Ascending aorta (tissue), 2 donors: ENCODE measurements around the gene LAG3. TPM values are rescaled to one million over a fixed set of nuclear protein-coding genes. Genes with fewer than 3 reads are reported as not detected.

Source experiments
- DNase-seq, 2 donors: peaks; one replicate each; pipeline ENCODE4 v3.0.0-alpha.2; 2019; ENCODE audit warnings: low spot score in 2 of 2
- H3K27ac ChIP-seq, 2 donors: fragments of 200-600 bp; sonication (generic); one replicate each; pipeline ENCODE4 v1.5.1; 2016 to 2017; ENCODE audit warnings: mild to moderate bottlenecking in 1 of 2
- H3K27me3 ChIP-seq: fragments of 200-600 bp; sonication (generic); one replicate; pipeline ENCODE4 v1.5.1; 2017
- H3K36me3 ChIP-seq, 2 donors: fragments of 200-600 bp; sonication (generic); one replicate each; pipeline ENCODE4 v1.5.1; 2016
- H3K4me1 ChIP-seq, 2 donors: fragments of 200-600 bp; sonication (generic); one replicate each; pipeline ENCODE4 v1.5.1; 2016 to 2017; ENCODE audit warnings: mild to moderate bottlenecking in 1 of 2
- H3K4me3 ChIP-seq, 2 donors: fragments of 200-600 bp; sonication (generic); one replicate each; pipeline ENCODE4 v1.5.1; 2016 to 2017; ENCODE audit warnings: mild to moderate bottlenecking in 1 of 2
- H3K9me3 ChIP-seq, 2 donors: fragments of 200-600 bp; sonication (generic); one replicate each; pipeline ENCODE4 v1.5.1; 2016
- CTCF ChIP-seq, 3 experiments: fragments of 200-600 bp in 2 of 3; fragments of 450-650 bp in 1 of 3; sonication (generic) in 2 of 3; IDR thresholded peaks; one replicate each; pipeline ENCODE4 v1.5.1; 2016 to 2019; ENCODE audit warnings: antibody characterized with exemption in 3 of 3, mild to moderate bottlenecking in 1 of 3, moderate library complexity in 1 of 3
- intact Hi-C: fragments of 100-400 bp; cut with DNase I; formaldehyde crosslinking; loops from one replicate; pipeline ENCODE4 v1.15.1; 2023
- total RNA-seq: library from RNA; depleted of rRNA; stranded (reverse); fragments of >200 nt; gene quantifications from one replicate; pipeline ENCODE4 v1.1.0, GENCODE V29; 2016

Gene LAG3
- total RNA-seq, 1 donor from 2014 or later = not detected

GRCh38 chr12:6775185-6776174 is 3.2 kb downstream of the LAG3 start:
- Histone ChIP-seq H3K27ac (no peak overlapping the region), H3K9me3 (no peaks in the 10 kb centered on the region), H3K4me3 (no peak overlapping the region), H3K27me3 (no peaks in the 10 kb centered on the region), H3K36me3 (peaks cover 3 to 6% of the 10 kb centered on the region in 2 donors), H3K4me1 (peaks cover 7% of the 10 kb centered on the region in 2 donors)
- TF ChIP-seq CTCF (IDR thresholded peaks at IDR 0.05) = no peak
- intact Hi-C loops = no loop called here
- DNase-seq = no peak

- no peak for TF ChIP-seq CTCF (IDR thresholded peaks at IDR 0.05)
- no peaks in the 10 kb centered on the region for H3K9me3 ChIP-seq
- no peaks in the 10 kb centered on the region for H3K27me3 ChIP-seq
- H3K4me3 ChIP-seq = no peak overlapping the region
- no peak overlapping the region for H3K27ac ChIP-seq
- no peaks in the 10 kb centered on the region for H3K36me3 ChIP-seq
- peaks cover 7% of the 10 kb centered on the region in 2 donors for H3K4me1 ChIP-seq
- intact Hi-C loops = no loop called here
- DNase-seq = no peak
These were observed 5.1 kb downstream of the LAG3 start for GRCh38 chr12:6777386-6777785.

DNA sequence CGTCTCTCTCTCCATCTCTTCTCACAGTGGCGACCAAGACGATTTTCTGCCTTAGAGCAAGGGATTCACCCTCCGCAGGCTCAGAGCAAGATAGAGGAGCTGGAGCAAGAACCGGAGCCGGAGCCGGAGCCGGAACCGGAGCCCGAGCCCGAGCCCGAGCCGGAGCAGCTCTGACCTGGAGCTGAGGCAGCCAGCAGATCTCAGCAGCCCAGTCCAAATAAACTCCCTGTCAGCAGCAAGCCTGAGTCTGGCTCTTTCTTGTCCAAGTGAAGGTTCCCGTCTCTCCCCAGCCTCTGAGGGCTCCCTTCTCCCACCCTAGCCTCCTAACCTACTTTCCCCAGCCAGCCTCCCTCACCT is 5.9 kb downstream of the LAG3 start:
- H3K36me3 ChIP-seq = no peaks in the 10 kb centered on the region
- no peak for TF ChIP-seq CTCF (IDR thresholded peaks at IDR 0.05)
- H3K4me1 ChIP-seq = peaks cover 7% of the 10 kb centered on the region in 2 donors
- H3K27me3 ChIP-seq = no peaks in the 10 kb centered on the region
- DNase-seq = no peak
- H3K27ac ChIP-seq = peak overlapping the region; percentile 35 to 77
- intact Hi-C loops = loop anchor here (1.0 to 2.0 kb wide), 3 partner anchors 11 to 161 kb away; no protein-coding TSS in a partner anchor
- peak overlapping the region; percentile 45 to 72 for H3K4me3 ChIP-seq
- H3K9me3 ChIP-seq = no peaks in the 10 kb centered on the region

- TF ChIP-seq CTCF (IDR thresholded peaks at IDR 0.05) = peak; percentile 93 to 97 (median 95)
- H3K9me3 ChIP-seq = no peaks in the 10 kb centered on the region
- H3K27ac ChIP-seq = peak overlapping the region; percentile 35 to 77
- H3K27me3 ChIP-seq = no peaks in the 10 kb centered on the region
- intact Hi-C loops = loop anchor here (1.0 to 2.0 kb wide), 5 partner anchors 12 to 162 kb away; partner anchors contain the start of gene MLF2
- H3K36me3 ChIP-seq = no peaks in the 10 kb centered on the region
- peak overlapping the region; percentile 45 to 72 for H3K4me3 ChIP-seq
- H3K4me1 ChIP-seq = peaks cover 7% of the 10 kb centered on the region in 2 donors
- DNase-seq = peak; percentile 82 to 97
These were observed 6.5 kb downstream of the LAG3 start for GRCh38 chr12:6778574-6779550.

DNA sequence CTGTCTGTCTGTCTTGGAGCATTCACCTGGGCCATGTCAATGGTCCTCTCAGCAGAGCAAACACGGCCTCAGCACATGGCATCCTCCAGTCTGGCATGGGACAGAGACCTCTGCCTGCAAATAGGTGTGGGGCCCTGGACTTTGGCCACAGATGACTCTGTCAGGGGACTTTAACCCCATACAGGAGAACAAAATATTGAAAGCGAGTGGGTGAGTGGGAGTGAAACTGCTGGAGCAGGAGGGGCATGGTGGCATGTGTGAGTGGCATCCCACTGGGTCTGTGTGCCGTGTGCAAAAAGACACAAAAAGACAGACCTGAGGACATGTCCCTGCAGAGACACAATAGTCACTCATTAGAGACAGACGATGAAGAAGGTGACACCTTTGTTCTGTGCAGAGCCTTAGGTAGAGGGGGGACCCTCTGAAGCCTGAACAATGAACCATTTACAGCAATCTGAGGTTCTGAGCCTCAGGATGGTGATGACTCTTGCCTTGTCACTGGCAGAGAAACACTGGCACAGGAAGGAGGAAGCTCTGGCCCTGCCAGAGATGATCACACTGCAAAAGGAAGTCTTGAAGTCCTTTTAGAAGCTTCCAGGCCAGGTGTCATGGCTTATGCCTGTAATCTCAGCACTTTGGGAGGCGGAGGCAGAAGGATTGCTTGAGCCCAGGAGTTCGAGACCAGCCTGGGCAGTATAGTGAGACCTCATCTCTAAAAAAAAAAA is 7.5 kb downstream of the LAG3 start:
- Histone ChIP-seq H3K9me3 (no peaks in the 10 kb centered on the region), H3K27me3 (no peaks in the 10 kb centered on the region), H3K4me1 (peaks cover 7% of the 10 kb centered on the region in 2 donors), H3K27ac (no peak overlapping the region), H3K4me3 (no peak overlapping the region), H3K36me3 (no peaks in the 10 kb centered on the region)
- no peak for DNase-seq
- intact Hi-C loops = loop anchor here (1.0 to 2.0 kb wide), 4 partner anchors 27 to 163 kb away; partner anchors contain the start of gene MLF2
- no peak for TF ChIP-seq CTCF (IDR thresholded peaks at IDR 0.05)
